GM18498 (cell line): Measurements from ENCODE around the gene OSBPL8.
"Not testable (repeated sequence)": the region's sequence is repeated elsewhere in the genome, so short reads cannot be mapped to it uniquely, and the experiment has no call there.

Source experiments
- ATAC-seq: cut with Tn5 transposase; IDR thresholded peaks from one replicate; pipeline ENCODE4 v1.9.1; 2021; ENCODE audit warnings: mild to moderate bottlenecking, moderate library complexity; ENCODE audit not compliant: unreplicated experiment

The OSBPL8 gene

DNA sequence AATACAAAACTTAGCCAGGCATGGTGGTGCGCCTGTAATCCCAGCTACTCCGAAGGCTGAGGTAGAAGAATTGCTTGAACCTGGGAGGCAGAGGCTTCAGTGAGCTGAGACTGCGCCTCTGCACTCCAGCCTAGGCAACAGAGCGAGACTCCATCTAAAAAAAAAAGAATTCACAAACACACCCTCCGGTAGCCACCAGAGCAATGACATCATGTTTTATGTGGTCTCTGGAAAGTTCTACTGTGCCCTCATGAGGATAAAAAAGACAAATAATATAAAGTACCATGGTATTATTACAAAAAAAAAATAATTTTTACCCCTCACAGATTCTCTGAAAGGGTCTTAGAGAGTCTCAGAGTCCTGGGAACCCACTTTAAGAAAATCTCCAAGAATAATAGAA, 81.5 kb downstream of the OSBPL8 start:
- ATAC-seq = no peak

DNA sequence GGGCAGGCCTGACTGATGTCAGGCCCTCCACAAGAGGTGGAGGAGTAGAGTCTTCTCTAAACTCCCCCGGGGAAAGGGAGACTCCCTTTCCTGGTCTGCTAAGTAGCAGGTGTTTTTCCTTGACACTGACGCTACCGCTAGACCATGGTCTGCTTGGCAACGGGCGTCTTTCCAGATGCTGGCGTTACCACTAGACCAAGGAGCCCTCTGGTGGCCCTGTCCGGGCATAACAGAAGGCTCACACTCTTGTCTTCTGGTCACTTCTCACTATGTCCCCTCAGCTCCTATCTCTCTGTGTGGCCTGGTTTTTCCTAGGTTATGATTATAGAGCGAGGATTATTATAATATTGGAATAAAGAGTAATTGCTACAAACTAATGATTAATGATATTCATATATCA, 86.7 kb downstream of the OSBPL8 start:
- not testable (repeated sequence) for ATAC-seq

GRCh38 chr12:76471579-76471978, 88.0 kb downstream of the OSBPL8 start:
- ATAC-seq = no peak

- peak; percentile 89 for ATAC-seq
These were observed 89.3 kb downstream of the OSBPL8 start for GRCh38 chr12:76470028-76470939.

- no peak for ATAC-seq
These were observed 94.9 kb downstream of the OSBPL8 start for GRCh38 chr12:76464631-76465166.

DNA sequence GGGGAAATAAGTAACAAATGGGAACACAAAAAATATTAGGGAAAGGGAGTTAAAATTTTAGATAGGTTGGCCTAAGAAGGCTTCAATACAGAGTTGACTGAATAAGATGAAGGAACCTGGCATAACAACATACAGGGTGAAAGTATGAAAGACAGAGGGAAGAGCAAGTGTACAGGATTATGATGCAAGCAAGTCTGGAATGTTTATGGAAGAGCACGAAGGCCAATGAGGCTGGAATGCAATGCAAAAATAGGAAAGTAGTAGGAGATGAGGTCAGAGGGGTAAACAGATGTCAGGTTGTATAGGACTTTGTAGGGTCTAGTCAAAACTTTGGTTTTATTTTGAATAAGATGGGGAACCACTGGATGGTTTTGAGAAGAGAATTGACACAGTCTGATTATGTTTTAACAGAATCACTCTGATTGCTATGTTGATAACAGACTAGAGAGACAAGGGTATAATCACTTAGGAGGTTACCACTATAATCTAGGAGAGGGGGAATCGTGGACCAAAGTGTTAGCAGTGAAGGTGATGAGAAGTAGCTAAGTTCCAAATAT, 96.8 kb downstream of the OSBPL8 start:
- ATAC-seq = no peak

DNA sequence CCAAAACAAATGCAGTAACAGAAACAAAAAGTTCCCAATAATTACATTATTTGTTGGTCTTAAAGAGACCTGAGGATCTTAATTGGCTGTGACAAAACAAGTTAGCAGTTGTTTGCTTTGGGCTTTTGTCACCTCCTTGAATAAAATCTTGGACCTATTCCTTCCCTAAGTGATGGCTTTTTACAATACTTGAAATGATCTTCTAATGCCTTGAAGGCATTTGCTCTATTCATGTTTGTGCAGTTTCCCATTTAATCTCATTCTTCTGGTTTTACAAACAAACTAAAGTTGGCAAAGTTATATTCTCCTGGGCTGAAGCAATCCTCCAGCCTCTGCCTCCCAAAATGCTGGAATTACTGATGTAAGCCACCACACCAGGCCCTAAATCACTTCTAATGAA, 98.8 kb downstream of the OSBPL8 start:
- no peak for ATAC-seq

DNA sequence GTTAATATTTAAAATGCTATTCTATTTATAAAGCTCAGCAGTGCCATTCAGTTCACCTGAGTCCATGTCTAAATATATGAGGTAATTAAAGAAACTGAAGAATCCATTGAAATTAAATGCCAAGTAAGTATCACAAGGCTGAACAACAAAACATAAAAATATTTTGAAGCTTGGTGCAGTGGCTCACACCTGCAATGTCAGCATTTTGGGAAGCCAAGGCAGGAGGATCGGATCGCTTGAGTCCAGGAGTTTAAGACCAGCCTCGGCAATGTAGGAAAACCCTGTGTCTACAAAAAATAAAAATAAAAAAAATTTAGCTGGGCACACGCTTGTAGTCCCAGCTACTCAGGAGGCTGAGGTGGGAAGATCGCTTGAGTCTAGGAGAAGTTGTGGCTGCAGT, 101.8 kb downstream of the OSBPL8 start:
- no peak for ATAC-seq

- ATAC-seq = no peak
These were observed 102.6 kb downstream of the OSBPL8 start for GRCh38 chr12:76457010-76457409.

DNA sequence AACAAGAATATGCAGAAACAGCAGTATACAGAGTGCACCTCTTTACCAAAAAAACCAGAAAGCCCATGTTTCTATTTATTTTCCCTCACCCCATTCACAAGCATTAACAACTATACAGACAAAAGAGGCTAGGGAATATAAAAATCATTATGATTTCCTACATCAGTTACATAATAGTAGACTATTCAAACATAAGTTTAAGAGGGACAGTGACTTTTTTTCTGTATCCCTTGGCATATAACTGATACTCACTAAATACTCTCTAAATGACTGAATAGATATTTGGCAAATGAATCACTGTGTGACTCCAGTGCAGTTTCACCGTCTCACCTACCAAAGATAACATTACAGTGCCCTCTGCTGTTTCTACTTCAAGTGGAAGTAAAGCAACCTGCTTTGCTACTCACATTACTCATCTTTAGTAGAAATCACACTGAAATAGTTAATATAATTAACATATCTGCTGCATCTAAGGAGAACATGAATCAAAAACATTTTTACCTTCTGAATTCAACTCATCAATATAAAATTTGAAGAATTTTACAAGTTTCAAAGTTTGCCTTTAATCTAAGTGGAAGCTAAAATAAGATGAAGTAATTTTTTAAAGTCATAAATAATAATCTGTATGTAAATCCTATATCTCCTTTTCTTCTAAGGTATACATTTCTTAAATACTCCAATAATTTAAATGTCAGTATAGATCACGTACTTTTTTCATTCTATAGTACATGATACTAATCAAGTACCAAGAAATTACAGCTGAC, 103.8 kb downstream of the OSBPL8 start:
- ATAC-seq = peak; percentile 94

- ATAC-seq = no peak
These were observed 108.0 kb downstream of the OSBPL8 start for GRCh38 chr12:76451528-76451927.

DNA sequence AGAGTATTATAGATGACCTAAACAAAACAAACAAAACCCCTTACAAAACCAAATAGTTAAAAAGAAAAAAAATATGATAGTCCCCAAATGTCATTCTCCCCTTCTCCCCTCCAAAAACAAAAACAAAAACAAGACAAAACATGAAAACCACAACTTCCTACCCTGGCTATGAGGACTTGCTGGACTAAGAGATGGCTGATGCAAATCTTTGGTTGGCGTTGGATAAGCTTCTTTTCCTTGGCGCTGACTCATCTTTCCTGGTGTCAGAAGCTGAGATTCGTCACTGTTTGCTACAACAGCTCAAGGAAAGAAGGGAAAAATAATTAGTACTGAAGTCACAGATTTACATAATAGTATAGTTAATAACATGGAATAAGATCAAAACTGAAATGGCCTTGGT, 108.9 kb downstream of the OSBPL8 start:
- no peak for ATAC-seq

DNA sequence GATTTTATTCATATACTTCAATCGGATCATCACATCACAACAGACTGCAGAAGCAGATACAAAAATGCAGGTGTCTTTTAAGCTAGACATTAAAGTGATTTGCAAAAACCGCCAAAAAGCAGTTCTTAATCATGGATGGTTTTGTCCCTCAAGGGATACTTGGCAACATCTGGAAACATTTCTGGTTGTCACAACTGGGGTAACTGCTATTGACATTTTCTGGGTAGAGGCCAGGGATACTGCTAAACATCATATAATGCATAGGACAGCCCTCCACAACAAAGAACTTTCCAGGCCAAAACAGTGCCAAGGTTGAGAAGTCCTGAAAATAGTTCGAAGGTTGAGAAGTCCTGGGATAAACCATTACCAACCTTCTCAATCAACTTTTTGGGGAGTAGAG, 109.6 kb downstream of the OSBPL8 start:
- ATAC-seq = no peak

DNA sequence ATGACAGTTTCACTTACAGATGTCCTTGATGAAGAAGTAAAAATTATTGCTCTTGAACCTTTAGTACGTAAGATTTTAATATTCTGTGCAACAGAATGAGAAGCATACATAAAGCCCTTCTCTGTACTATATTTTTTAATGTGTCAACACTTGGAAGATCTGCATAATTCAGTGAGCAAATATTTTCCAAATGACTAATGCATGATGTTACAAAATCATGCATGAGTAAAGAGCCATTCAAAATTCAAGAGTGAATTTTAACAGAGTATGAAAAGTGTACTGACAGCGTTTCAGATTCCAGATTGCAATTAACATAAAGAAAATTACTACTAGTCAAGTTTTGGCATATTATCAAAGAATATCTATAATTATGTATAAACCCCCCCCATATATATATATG, 110.0 kb downstream of the OSBPL8 start:
- no peak for ATAC-seq

DNA sequence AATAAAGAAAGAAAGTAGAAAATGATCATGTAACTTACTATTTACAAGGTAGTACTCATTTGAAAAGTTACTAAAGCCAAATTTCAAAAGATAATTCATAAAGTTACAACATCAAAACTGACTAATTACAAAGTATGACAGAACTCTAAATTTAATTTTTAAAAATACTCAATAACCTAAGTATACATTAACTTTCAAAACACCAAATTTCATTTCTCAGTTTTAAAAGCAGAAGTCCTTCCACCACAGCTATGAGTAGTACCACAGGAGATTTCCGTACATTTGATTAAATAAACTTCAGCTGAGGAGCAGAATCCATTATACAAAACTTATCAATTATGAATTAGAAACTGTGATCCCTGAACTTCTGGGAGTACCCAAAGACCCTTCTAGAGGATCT, 110.6 kb downstream of the OSBPL8 start:
- no peak for ATAC-seq

- no peak for ATAC-seq
These were observed 113.5 kb downstream of the OSBPL8 start for GRCh38 chr12:76446090-76446489.

GRCh38 chr12:76445462-76445861, 114.1 kb downstream of the OSBPL8 start:
- ATAC-seq = no peak

DNA sequence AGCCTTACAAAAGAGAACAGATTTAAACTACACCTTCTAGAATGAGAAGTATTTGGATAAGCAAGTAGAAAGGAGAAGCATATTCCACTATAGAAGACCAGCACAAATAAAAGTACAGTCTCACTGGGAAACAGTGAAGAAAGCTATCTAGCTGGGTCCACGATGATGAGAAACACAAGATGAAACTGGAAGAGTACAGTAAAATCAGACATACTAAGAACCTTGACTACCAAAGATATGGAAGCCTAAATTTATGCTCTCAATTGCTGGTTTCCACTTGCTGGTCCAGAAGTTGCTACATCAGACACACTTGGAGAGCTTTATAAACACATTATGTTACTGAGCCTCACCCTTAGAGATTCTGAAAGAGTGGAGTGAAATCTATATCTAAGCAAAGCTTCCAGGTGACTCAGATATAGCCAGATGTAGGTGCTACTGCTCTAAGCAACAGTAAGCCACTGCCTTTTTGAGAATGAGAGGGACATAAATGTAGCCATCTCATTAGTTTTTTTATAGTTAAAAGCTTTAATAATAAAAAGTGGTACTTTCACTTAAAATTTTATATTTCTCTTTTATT, 115.1 kb downstream of the OSBPL8 start:
- ATAC-seq = peak; percentile 52

DNA sequence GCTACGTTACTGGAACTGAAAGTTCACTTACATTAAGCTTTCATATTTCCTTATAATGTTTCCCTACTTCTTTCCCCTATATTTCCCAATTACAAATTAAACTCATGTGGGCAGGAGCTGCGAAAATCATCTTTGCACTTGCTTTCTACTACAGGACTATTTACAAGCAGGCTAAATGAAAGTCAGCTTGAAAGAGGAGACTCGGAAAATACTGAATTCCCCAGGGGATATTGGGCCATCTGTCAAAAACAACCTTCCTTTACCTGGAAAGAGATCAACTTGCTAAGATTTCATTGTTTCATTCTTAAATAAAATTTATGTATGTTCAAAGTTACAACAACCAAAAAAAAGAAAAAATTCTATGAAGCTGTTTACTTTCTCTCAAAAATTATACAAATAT, 118.6 kb downstream of the OSBPL8 start:
- no peak for ATAC-seq

DNA sequence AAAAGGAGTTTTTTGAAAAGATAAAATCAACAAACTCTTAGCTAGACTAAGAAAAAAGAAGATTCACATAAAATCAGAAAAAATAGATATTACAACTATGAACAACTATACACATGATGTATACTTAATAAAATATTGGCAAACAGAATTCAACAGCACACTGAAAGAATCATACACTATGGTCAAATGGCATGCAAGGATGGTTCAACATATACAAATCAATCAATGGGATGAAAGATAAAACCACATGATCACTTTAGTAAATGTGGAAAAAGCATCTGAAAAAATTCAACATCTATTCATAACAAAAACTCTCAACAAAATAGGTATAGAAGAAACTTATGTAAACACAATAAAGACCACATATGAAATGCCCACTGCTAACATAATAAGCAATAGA, 126.8 kb downstream of the OSBPL8 start:
- ATAC-seq = no peak

- ATAC-seq = no peak
These were observed 131.5 kb downstream of the OSBPL8 start for GRCh38 chr12:76428117-76428516.
